A673 (cell line): ENCODE data around the gene GBA2.

ENCODE experiments used
- CTCF ChIP-seq: fragments of 300-800, 200-600 bp; sonication (generic); conservative IDR thresholded peaks from 2 replicates; pipeline ENCODE4 v1.5.1; 2017; ENCODE audit warnings: low read depth, mild to moderate bottlenecking, antibody characterized with exemption, low read length, moderate library complexity, mixed read lengths
- EZH2 ChIP-seq: fragments of 200-600 bp; sonication (generic); IDR thresholded peaks from 2 replicates; pipeline ENCODE4 v1.6.1; 2017; ENCODE audit warnings: borderline replicate concordance, low read depth, mild to moderate bottlenecking, mixed read lengths, antibody characterized with exemption, low read length; ENCODE audit not compliant: poor library complexity, severe bottlenecking

GRCh38 chr9:35716230-35716629 is 32.8 kb downstream of the GBA2 start:
- TF ChIP-seq CTCF (no peak), EZH2 (no peak)
